Thoracic aorta (tissue), 2 donors: Measurements from ENCODE around the gene SKA2. TPM values are rescaled to one million over a fixed set of nuclear protein-coding genes. Genes with fewer than 3 reads are reported as not detected.

Source experiments
- ATAC-seq: fragments of 150-250 bp; one replicate; pipeline ENCODE4 v1.8.0; 2017; ENCODE audit warnings: low read depth; ENCODE audit not compliant: insufficient number of reproducible peaks, low FRiP score
- DNase-seq: peaks from one replicate; pipeline ENCODE4 v3.0.0-alpha.2; 2020; ENCODE audit warnings: low spot score
- H3K27ac ChIP-seq, 2 donors: fragments of 200-600 bp; sonication (generic); 1 replicate in 1 of 2; 2 replicates in 1 of 2; pipeline ENCODE4 v1.5.1; 2016; ENCODE audit warnings: mild to moderate bottlenecking in 2 of 2, moderate library complexity in 2 of 2
- H3K27me3 ChIP-seq: fragments of 200-600 bp; sonication (generic); replicated peaks from 2 replicates; pipeline ENCODE4 v1.6.0; 2016; ENCODE audit warnings: mild to moderate bottlenecking; ENCODE audit not compliant: insufficient read depth
- H3K36me3 ChIP-seq: fragments of 200-600 bp; sonication (generic); one replicate; pipeline ENCODE4 v1.5.1; 2016
- H3K4me1 ChIP-seq, 2 donors: fragments of 200-600 bp; sonication (generic); 1 replicate in 1 of 2; 2 replicates in 1 of 2; pipeline versions ENCODE4 v1.5.1 to v1.6.0; 2016; ENCODE audit warnings: low read depth in 2 of 2, mild to moderate bottlenecking in 1 of 2; ENCODE audit not compliant: control insufficient read depth in 1 of 2
- H3K4me3 ChIP-seq: fragments of 200-600 bp; sonication (generic); 2 replicates; pipeline ENCODE4 v1.5.1; 2016; ENCODE audit warnings: mild to moderate bottlenecking
- H3K9me3 ChIP-seq: fragments of 200-600 bp; sonication (generic); 2 replicates; pipeline ENCODE4 v1.5.1; 2016
- total RNA-seq, 2 donors: library from RNA; depleted of rRNA; stranded (reverse); fragments of >200 nt; gene quantifications; one replicate each; pipeline versions ENCODE4 v1.1.0 to v1.2.3, GENCODE V29; 2016
- TF ChIP-seq, protein P1 (sequence below): fragments of 200-600 bp; sonication (generic); IDR thresholded peaks from one replicate; pipeline ENCODE4 v1.5.1; 2019; ENCODE audit warnings: antibody characterized with exemption

SKA2 gene
- total RNA-seq, 2 donors from 2014 or later, result 28.4 to 39.2 TPM

- ATAC-seq (no peak), DNase-seq (no peak)
- no peaks in the 10 kb centered on the region for H3K4me1 ChIP-seq
- no peak overlapping the region for H3K4me3 ChIP-seq
- no peaks in the 10 kb centered on the region for H3K27me3 ChIP-seq
- H3K9me3 ChIP-seq, result no peaks in the 10 kb centered on the region
- no peak overlapping the region for H3K27ac ChIP-seq
- H3K36me3 ChIP-seq, result no peaks in the 10 kb centered on the region
- TF ChIP-seq, protein P1, sequence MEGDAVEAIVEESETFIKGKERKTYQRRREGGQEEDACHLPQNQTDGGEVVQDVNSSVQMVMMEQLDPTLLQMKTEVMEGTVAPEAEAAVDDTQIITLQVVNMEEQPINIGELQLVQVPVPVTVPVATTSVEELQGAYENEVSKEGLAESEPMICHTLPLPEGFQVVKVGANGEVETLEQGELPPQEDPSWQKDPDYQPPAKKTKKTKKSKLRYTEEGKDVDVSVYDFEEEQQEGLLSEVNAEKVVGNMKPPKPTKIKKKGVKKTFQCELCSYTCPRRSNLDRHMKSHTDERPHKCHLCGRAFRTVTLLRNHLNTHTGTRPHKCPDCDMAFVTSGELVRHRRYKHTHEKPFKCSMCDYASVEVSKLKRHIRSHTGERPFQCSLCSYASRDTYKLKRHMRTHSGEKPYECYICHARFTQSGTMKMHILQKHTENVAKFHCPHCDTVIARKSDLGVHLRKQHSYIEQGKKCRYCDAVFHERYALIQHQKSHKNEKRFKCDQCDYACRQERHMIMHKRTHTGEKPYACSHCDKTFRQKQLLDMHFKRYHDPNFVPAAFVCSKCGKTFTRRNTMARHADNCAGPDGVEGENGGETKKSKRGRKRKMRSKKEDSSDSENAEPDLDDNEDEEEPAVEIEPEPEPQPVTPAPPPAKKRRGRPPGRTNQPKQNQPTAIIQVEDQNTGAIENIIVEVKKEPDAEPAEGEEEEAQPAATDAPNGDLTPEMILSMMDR, result no peak
Observed at GRCh38 chr17:59175076-59175475, 20.1 kb upstream of the SKA2 start.

- no peak overlapping the region for H3K27ac ChIP-seq
- H3K36me3 ChIP-seq, result no peaks in the 10 kb centered on the region
- H3K4me1 ChIP-seq, result no peaks in the 10 kb centered on the region
- no peaks in the 10 kb centered on the region for H3K27me3 ChIP-seq
- no peak for ATAC-seq
- no peak overlapping the region for H3K4me3 ChIP-seq
- no peaks in the 10 kb centered on the region for H3K9me3 ChIP-seq
- DNase-seq, result no peak
- TF ChIP-seq, protein P1, result no peak
Observed at GRCh38 chr17:59174671-59175070, 19.7 kb upstream of the SKA2 start.

DNA sequence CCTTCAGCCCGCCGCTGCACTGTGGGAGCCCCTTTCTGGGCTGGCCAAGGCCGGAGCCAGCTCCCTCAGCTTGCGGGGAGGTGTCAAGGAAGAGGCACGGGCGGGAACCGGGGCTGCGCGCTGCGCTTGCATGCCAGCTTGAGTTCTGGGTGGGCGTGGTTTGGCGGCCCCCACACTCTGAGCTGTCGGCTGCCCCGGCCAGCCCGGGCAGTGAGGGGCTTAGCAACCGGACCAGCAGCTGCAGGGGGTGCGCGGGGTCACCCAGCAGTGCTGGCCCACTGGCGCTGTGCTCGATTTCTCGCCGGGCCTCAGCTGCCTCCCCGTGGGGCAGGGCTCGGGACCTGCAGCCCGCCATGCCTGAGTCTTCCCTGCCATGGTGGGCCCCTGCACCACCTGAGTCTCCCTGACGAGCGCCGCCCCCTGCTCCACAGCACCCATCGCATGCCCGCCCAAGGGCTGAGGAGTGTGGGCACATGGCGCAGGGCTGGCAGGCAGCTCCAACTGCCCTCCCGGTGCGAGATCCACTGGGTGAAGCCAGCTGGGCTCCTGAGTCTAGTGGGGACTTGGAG, 17.5 kb upstream of the SKA2 start:
- H3K27me3 ChIP-seq, result no peaks in the 10 kb centered on the region
- TF ChIP-seq, protein P1, result no peak
- no peaks in the 10 kb centered on the region for H3K9me3 ChIP-seq
- no peak for ATAC-seq
- no peaks in the 10 kb centered on the region for H3K4me1 ChIP-seq
- no peak overlapping the region for H3K27ac ChIP-seq
- H3K4me3 ChIP-seq, result no peak overlapping the region
- no peak for DNase-seq
- H3K36me3 ChIP-seq, result no peaks in the 10 kb centered on the region

DNA sequence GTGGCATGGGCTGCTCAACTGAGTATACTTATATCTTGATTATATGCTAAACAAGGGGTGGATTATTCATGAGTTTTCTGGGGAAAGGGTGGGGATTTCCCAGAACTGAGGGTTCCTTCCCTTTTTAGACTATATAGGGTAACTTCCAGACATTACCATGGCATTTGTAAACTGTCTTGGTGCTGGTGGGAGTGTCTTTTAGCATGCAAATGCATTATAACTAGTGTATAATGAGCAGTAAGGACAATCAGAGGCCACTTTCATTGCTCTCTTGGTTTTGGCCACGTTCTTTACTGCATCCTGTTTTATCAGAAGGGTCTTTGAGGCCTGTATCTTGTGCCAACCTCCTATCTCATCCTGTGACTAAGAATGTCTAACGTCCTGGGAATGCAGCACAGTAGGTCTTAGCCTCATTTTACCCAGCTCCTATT, 12.6 kb upstream of the SKA2 start:
- TF ChIP-seq, protein P1, result no peak
- no peaks in the 10 kb centered on the region for H3K27me3 ChIP-seq
- no peak overlapping the region for H3K4me3 ChIP-seq
- DNase-seq (no peak), ATAC-seq (no peak)
- no peaks in the 10 kb centered on the region for H3K4me1 ChIP-seq
- no peak overlapping the region for H3K27ac ChIP-seq
- no peaks in the 10 kb centered on the region for H3K36me3 ChIP-seq
- H3K9me3 ChIP-seq, result no peaks in the 10 kb centered on the region

DNA sequence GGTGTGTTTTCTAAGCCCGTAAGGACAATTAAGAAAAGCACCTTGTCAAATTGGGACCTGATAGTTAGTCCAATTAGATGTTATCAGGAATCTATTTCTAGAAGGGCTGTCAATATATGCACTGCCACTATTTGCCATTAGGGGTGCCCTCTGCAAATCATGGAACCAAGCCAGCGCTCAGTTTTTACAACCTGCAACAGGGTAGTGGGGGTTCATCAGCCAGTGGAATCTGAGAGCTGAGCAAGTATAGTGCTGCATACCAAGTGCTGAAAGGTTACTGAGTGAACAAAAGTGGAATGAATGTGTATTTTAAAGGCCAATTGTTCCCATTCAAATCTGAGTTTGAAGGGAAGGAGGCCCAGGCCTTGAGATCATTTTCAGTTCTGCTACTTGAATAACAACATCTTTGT, 11.0 kb upstream of the SKA2 start:
- ATAC-seq, result no peak
- Histone ChIP-seq H3K27ac (no peak overlapping the region), H3K36me3 (no peaks in the 10 kb centered on the region)

More for the DNA sequence above, 11.0 kb upstream of the SKA2 start:
- TF ChIP-seq, protein P1, result peak; percentile 23
- DNase-seq, result no peak
- Histone ChIP-seq H3K4me3 (no peak overlapping the region), H3K4me1 (no peaks in the 10 kb centered on the region), H3K9me3 (no peaks in the 10 kb centered on the region), H3K27me3 (no peaks in the 10 kb centered on the region)
